ENCODE data around the gene SLC25A40. TPM values are rescaled to one million over a fixed set of nuclear protein-coding genes. Genes with fewer than 3 reads are reported as not detected.
"Not testable (repeated sequence)": the region's sequence is repeated elsewhere in the genome, so short reads cannot be mapped to it uniquely, and the experiment has no call there.

Gene SLC25A40, protein sequence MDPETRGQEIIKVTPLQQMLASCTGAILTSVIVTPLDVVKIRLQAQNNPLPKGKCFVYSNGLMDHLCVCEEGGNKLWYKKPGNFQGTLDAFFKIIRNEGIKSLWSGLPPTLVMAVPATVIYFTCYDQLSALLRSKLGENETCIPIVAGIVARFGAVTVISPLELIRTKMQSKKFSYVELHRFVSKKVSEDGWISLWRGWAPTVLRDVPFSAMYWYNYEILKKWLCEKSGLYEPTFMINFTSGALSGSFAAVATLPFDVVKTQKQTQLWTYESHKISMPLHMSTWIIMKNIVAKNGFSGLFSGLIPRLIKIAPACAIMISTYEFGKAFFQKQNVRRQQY
- total RNA-seq (2021) (29.6 and 30.7 TPM in 2 replicates), Bru-seq, nascent RNA (percentile 88 among the genes with signal in this experiment), BruChase-seq, experiment 1, labeled RNA remaining after a 2-hour chase (percentile 88 among the genes with signal in this experiment), BruChase-seq, experiment 2, labeled RNA remaining after a 6-hour chase (percentile 71 among the genes with signal in this experiment)
- long read RNA-seq, full-length matches to known transcripts, result 12 of 37 reads
- long read RNA-seq, partial matches to known transcripts, result 6 of 37 reads
- long read RNA-seq, other reads (novel, unspliced or antisense), result 19 of 37 reads

- H3K4me3 ChIP-seq (ENCODE audit: low read depth, low read length, poor library complexity, severe bottlenecking), result peak within 1 kb of the TSS; percentile 96
- H3K36me3 ChIP-seq (ENCODE audit: insufficient read depth, low read length, poor library complexity, severe bottlenecking), result peaks cover 44% of the 10 kb centered on the region
- DNase-seq (ENCODE audit: low spot score), result peak; percentile 97
- no peak for TF ChIP-seq EZH2 (IDR thresholded peaks at IDR 0.05; ENCODE audit: borderline replicate concordance, low read depth, low read length, poor library complexity, severe bottlenecking)
- TF ChIP-seq, protein P1, sequence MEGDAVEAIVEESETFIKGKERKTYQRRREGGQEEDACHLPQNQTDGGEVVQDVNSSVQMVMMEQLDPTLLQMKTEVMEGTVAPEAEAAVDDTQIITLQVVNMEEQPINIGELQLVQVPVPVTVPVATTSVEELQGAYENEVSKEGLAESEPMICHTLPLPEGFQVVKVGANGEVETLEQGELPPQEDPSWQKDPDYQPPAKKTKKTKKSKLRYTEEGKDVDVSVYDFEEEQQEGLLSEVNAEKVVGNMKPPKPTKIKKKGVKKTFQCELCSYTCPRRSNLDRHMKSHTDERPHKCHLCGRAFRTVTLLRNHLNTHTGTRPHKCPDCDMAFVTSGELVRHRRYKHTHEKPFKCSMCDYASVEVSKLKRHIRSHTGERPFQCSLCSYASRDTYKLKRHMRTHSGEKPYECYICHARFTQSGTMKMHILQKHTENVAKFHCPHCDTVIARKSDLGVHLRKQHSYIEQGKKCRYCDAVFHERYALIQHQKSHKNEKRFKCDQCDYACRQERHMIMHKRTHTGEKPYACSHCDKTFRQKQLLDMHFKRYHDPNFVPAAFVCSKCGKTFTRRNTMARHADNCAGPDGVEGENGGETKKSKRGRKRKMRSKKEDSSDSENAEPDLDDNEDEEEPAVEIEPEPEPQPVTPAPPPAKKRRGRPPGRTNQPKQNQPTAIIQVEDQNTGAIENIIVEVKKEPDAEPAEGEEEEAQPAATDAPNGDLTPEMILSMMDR (conservative IDR thresholded peaks at IDR 0.05; ENCODE audit: low read depth, low read length), result no peak
- no TSS peak for BruUV-seq (replicated peaks)
- H3K4me1 ChIP-seq (ENCODE audit: insufficient read depth, low read length, poor library complexity, severe bottlenecking), result peaks cover 10% of the 10 kb centered on the region
- H3K27me3 ChIP-seq (replicated peaks; ENCODE audit: insufficient read depth, low read depth, low read length, poor library complexity), result no peaks in the 10 kb centered on the region
- H3K9me3 ChIP-seq (ENCODE audit: low read depth, low read length, poor library complexity, severe bottlenecking), result peaks cover 7% of the 10 kb centered on the region
- H3K27ac ChIP-seq (ENCODE audit: low read depth, low read length, poor library complexity, severe bottlenecking), result peak within 1 kb of the TSS; percentile 96
- ChIA-PET CTCF (no interaction called here), POLR2A (ENCODE audit: low non-redundant PET) (no interaction called here)
- intact Hi-C loops (cut with micrococcal nuclease; ENCODE audit: unreplicated experiment), result no loop called here
Measured at GRCh38 chr7:87876040-87876868, at the start of gene SLC25A40, which contains the start of gene DBF4. Gene SLC25A40 (minus strand): TSS chr7:87876360. CDS start chr7:87858727, 17,633 bp downstream. Gene DBF4 (plus strand): TSS chr7:87876493. CDS start chr7:87876733, 240 bp downstream.

GRCh38 chr7:87922759-87923395 lies 46.7 kb upstream of the SLC25A40 start:
- H3K36me3 ChIP-seq (ENCODE audit: insufficient read depth, low read length, poor library complexity, severe bottlenecking); H3K27me3 ChIP-seq (replicated peaks; ENCODE audit: insufficient read depth, low read depth, low read length, poor library complexity); BruUV-seq (replicated peaks); POLR2A ChIA-PET (ENCODE audit: low non-redundant PET); DNase-seq (ENCODE audit: low spot score); H3K4me1 ChIP-seq (ENCODE audit: insufficient read depth, low read length, poor library complexity, severe bottlenecking); CTCF ChIA-PET; intact Hi-C loops (cut with micrococcal nuclease; ENCODE audit: unreplicated experiment); H3K9me3 ChIP-seq (ENCODE audit: low read depth, low read length, poor library complexity, severe bottlenecking); H3K4me3 ChIP-seq (ENCODE audit: low read depth, low read length, poor library complexity, severe bottlenecking); H3K27ac ChIP-seq (ENCODE audit: low read depth, low read length, poor library complexity, severe bottlenecking): not testable (repeated sequence)

GRCh38 chr7:87920578-87920977 lies 44.4 kb upstream of the SLC25A40 start:
- no peak overlapping the region for H3K27ac ChIP-seq (ENCODE audit: low read depth, low read length, poor library complexity, severe bottlenecking)
- ChIA-PET CTCF (no interaction called here), POLR2A (ENCODE audit: low non-redundant PET) (no interaction called here)
- H3K9me3 ChIP-seq (ENCODE audit: low read depth, low read length, poor library complexity, severe bottlenecking), result no peaks in the 10 kb centered on the region
- intact Hi-C loops (cut with micrococcal nuclease; ENCODE audit: unreplicated experiment), result no loop called here
- H3K27me3 ChIP-seq (replicated peaks; ENCODE audit: insufficient read depth, low read depth, low read length, poor library complexity), result no peaks in the 10 kb centered on the region
- H3K4me3 ChIP-seq (ENCODE audit: low read depth, low read length, poor library complexity, severe bottlenecking), result no peak overlapping the region
- BruUV-seq (replicated peaks), result no TSS peak
- no peaks in the 10 kb centered on the region for H3K4me1 ChIP-seq (ENCODE audit: insufficient read depth, low read length, poor library complexity, severe bottlenecking)
- TF ChIP-seq, protein P1 (conservative IDR thresholded peaks at IDR 0.05; ENCODE audit: low read depth, low read length), result no peak
- TF ChIP-seq EZH2 (IDR thresholded peaks at IDR 0.05; ENCODE audit: borderline replicate concordance, low read depth, low read length, poor library complexity, severe bottlenecking), result no peak
- H3K36me3 ChIP-seq (ENCODE audit: insufficient read depth, low read length, poor library complexity, severe bottlenecking), result no peaks in the 10 kb centered on the region
- no peak for DNase-seq (ENCODE audit: low spot score)

Data from A673 (cell line).